Sciatic nerve (tissue), 2 donors: ENCODE data around the gene SMYD3. TPM values are rescaled to one million over a fixed set of nuclear protein-coding genes. Genes with fewer than 3 reads are reported as not detected.

Source experiments
- ATAC-seq: fragments of 200-7000 bp; cut with Tn5 transposase; one replicate; pipeline ENCODE4 v1.9.1; 2020; ENCODE audit warnings: mild to moderate bottlenecking, moderate library complexity
- DNase-seq: peaks from one replicate; pipeline ENCODE4 v3.0.0-alpha.2; 2020; ENCODE audit warnings: low spot score
- intact Hi-C: fragments of 100-400 bp; cut with DNase I; formaldehyde crosslinking; loops from one replicate; pipeline ENCODE4 v1.14.2; 2022
- total RNA-seq: library from RNA; stranded (reverse); fragmentation: NEBNext Ultra II Directional; extraction: Animal tissue kit (Norgen Biotek cat#: 25700); gene quantifications from one replicate; pipeline ENCODE4 v1.2.1, GENCODE V29; 2021
- donor health status: DM: no; HTN: no; CAD: no.
- donor health status: DM: no; HTN: no; CAD: no.

SMYD3 gene
- total RNA-seq, 1 donor from 2014 or later, result 27.7 TPM

DNA sequence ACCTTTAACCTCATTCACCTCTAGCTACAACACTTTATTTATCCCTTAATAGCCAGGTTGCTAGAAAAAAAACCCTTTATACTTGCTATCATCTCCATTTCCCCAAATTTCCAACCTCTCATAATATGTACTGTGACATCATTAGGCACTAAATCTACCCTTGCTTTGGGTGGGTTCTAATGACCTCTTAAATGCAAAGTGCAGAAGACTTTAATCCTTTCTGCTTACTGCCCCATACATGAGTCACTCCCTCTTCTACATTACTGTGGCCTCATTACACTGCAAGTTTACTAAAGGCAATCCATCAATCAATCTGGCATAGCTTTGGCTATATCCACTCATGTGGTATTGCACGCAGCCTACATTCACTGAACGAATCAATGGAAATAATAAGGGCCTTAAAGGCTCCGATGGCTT is 353.3 kb downstream of the SMYD3 start:
- ATAC-seq (no peak), DNase-seq (no peak)
- intact Hi-C loops, result no loop called here

DNA sequence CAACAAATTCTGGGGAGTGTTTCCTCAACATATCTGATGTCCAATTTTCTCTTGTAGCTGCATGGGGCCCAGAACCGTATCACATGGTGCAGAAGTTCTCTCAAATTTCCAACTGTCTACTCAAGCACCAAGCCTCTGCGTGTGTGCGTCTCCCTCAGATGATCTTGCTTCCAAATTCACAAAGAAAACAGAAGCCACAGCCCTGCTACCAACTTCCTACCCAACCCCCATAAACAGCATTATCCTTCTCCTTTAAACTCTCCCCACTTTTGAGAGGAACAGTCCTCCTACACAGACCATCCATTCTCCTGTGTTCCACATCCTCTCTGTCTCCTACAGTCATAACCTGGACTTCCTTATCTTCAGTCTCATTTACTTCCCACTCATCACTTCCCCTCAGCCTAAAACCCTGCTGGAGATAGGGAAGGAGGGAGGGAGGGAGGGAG is 354.1 kb downstream of the SMYD3 start:
- DNase-seq (no peak), ATAC-seq (no peak)
- intact Hi-C loops, result no loop called here

DNA sequence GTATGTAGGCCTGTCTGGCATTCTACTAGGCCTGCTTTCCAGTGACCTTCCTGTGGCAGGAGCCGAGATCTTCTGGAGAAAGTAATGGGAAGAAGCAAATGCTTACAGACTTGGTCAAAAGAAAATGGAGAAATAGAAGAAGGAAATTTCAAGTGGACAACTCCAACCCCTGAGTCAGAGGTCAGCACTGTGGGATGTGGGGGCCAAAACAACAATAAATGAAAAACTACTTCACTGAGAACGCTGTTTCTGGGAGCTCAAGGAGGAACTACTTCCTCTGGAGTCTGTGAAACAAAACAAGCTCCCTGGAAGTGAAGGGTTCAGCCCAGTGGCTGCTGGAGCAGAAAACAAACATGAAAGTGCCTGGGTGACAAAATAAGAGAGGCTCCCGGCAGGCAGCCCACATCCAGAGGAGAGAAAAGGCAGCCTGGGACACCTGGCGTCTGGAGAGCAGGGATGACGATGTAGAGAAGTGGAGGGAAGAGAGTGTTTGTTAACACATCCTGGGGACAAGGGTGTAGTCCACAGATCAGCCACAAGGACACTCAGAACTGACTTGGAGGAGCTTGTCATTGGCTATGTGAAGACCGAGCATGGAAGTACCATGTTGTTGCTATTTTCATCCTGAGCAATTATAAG is 355.2 kb downstream of the SMYD3 start:
- intact Hi-C loops, result no loop called here
- ATAC-seq (no peak), DNase-seq (no peak)

DNA sequence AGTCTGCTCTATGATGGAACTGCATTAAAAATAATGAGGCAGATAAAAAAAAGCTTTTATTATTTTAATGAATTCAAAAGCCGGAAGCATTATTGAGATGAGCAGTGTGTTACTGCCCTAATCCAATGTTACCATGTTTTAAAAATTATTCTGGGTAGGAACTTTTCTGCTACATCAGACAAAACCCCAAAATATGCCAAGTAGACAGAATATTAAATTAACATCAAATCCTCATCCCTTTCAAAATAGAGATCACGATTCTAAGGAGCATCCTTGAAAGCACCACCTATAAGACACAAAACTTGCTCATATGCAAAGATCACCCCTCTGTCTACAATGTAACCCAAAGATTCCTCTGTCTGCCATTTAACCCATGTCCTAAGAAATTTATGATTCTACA is 357.5 kb downstream of the SMYD3 start:
- ATAC-seq (no peak), DNase-seq (no peak)
- intact Hi-C loops, result no loop called here

DNA sequence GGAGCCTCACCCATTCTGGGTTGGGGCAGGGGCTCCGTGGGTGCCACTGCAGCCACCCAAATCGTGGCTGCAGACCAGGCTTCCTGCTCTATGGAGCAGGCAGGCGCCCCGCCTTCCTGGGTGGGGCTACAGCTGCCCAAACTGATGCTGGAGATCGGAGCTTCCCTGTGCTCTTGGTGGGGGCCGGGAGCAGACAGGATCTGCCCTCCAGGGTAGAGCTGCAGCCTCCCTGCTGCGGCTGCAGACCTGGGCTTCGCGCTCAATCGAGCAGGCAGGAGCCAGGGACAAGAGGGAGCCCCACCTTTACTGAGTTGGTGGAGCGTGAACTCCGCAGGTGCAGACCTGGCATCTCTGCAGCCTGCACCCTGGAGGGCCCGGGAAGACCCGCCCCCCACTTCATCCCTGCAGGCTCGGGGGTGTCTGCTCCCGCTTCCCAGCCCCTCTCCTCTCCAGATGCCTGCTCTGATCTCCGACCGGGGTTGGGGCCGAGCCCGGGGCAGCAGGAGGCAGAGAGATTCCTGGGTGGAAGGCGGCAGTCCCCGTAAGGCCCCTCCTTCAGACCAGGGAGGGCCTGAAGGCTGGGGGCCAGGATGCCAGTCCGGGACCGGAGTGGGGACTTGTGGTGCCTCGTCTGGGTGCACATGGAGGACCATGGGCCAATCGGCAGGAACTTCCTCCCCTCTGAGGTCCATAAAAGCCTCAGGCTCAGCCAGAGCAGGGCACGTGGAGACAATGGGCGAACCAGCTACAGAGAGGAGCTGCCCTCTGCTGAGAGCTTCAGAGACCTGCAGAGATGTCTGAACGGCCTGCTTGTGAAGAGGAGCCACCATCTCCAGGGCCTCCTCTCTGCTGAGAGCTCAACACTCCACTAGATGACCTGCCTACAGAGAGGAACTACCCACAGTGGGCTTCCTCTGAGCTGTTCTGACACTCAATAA is 359.3 kb downstream of the SMYD3 start:
- intact Hi-C loops, result no loop called here
- no peak for DNase-seq
- no peak for ATAC-seq

DNA sequence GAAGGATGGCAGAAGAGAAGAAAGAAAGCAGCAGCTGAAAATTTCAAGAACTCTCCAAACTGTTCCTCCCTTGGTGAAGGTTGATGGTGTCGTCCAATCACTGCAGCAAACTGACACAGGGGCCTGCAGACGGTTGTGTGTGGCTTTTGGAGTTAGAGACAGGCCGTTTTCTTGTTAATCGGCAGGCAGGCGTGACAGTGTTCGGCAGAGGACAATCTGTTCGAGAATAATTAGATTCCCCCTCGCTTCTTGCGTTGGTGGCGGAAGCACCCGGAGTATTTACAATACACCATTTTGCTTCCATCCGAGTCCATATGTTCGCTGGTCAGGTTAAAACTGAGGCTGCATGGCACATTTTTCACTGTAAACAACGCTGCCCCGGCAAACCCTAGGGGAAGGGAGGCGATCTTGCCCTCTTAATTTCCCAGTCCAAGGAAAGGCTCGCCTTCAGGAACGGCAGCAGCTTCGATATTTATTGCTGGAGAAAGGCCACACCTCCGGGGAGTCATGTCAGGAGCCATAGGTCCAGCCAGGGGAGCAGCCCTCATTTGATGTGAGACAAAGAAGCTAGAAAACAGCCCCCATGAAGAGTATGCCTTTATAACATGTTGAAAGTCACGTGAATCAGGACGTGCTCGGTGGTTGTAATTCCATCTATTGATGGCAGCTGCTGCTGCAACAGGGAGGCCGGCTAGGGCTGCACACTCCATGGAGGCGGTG is 360.1 kb downstream of the SMYD3 start:
- intact Hi-C loops, result no loop called here
- ATAC-seq (no peak), DNase-seq (no peak)

DNA sequence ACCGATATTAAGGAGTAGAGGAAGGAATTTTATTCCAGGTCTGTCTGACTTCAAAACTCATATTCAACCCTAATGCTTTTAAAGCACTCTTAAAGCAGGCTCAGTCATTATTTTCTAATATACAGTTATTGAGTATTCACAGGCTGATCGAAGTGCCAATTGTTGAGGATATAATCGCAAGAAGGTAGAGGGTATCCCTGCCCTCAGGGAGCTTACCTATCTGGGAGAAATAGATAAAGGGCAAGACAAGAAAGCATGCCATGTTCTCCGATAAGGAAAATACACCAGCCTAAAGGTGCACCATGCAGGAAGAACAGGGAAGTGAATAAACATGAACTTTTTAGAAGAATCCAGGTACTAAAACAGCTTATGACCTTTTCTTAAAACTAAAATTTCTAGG is 361.2 kb downstream of the SMYD3 start:
- DNase-seq, result no peak
- no peak for ATAC-seq
- intact Hi-C loops, result no loop called here

DNA sequence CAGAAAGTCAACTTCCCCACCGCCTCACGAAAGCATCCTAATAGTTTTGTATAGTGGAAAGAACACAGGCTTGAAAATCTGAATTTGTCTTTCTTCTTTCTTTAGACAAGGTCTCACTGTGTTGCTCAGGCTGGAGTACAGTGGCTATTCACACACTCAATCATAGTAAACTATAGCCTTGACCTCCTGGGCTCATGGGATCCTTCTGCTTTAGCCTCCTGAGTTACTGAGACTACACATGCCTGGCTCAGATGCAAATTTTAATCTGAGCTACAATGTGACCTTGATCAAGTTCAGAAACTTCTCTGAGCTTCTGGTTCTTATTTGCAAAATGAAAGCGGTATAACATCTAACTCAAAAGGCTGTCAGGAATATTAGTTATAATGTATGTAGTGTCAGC is 362.1 kb downstream of the SMYD3 start:
- ATAC-seq (no peak), DNase-seq (no peak)
- intact Hi-C loops, result no loop called here

DNA sequence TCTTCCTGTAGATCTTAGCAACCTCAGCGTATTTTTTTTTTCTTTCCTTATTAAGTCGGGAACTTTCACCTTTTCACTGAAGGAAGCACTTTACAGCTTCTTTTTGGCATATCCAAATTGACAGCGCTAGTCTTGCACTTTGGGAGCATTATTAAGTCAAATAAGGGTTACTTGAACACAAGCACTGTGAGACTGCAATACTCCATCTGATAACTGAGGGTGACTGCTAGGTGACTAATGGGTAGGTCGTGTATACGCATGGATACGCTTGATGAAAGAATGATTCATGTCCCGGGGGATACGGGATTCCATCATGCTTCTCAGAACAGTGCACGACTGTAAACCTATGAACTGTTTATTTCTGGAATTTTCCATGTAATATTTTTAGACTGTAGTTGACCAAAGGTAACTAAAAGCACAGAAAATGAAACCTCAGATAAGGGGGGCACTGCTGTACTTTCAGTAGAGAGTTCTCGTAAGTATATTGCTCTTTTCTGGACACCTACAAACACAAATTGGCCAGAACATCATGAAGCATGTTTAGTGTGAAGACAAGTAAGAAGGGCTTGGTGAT is 364.7 kb downstream of the SMYD3 start:
- intact Hi-C loops, result no loop called here
- ATAC-seq, result no peak
- no peak for DNase-seq

DNA sequence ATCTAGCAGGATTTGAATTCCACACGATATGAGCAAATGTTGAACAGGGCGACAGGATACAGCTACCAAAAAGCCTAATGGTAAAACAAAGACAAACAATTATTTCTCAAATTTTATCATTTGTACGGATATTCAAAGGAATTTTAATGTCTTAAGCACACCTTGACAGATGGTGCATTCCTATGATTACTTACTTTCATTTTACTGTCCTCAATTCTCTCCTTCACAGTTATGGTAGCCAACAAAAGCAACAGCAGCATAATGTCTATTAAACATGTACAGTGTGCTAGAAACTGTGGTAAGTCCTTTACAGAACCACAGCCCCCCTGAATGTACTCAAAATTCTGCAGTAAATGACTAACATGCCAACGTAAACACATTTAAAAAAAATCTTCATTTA is 365.8 kb downstream of the SMYD3 start:
- DNase-seq (no peak), ATAC-seq (no peak)
- intact Hi-C loops, result no loop called here

DNA sequence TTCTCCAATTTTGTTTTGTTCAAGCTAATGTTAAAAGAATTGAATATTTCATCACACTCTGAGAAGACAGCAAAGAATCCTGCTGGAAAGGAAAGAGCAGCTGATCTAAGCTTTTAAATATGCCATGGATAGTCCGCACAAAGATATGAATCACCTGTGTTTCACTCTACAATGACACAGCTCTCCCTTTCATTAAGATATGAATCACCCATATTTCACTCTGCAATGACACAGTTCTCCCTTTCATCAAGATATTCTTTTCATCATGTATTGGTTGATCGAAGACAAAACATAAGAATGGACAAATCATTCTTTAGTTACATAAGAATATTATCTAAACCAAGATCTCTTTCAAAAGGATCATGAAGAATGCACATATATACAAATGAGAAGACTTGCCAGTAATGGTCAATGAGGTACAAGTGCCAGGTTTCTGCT is 367.3 kb downstream of the SMYD3 start:
- ATAC-seq, result no peak
- no peak for DNase-seq
- intact Hi-C loops, result no loop called here

DNA sequence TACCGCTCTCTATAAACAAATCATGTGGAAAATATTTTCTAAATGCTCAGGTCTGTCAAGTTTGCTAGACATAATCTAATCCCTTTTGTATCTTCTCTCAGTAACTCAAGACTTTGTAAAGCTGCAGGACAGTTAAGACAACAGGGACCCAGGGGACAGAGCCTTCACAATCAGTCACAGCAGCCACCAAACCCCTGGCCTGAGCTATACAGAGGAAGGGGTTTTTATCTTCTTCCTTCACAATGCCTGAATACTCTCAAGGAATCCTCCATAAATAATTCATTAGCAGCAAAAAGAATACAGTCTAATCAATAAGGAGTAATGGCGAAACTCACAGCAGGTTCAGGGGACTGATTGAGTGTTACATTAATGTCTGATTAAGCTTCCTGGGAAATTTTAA is 368.3 kb downstream of the SMYD3 start:
- ATAC-seq, result no peak
- intact Hi-C loops, result no loop called here
- DNase-seq, result no peak

DNA sequence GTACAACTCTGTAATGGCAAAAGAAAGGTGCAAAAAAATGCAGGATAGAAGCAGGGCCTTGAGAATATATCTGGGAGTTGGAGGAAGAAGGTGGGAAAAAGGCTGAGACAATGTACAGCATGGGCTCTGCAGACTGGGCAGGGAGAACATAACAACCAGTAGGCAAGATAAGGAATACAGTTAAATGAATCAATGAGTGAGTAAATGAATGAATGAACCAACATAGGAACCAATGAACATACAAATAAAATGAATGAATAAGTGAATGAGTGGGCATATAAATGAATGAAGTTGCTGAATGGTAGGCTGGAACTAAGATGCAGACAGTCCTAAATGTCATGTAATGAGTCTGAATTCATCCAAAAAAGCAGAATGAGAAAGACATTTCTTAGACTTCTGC is 370.6 kb downstream of the SMYD3 start:
- intact Hi-C loops, result no loop called here
- ATAC-seq (no peak), DNase-seq (no peak)

DNA sequence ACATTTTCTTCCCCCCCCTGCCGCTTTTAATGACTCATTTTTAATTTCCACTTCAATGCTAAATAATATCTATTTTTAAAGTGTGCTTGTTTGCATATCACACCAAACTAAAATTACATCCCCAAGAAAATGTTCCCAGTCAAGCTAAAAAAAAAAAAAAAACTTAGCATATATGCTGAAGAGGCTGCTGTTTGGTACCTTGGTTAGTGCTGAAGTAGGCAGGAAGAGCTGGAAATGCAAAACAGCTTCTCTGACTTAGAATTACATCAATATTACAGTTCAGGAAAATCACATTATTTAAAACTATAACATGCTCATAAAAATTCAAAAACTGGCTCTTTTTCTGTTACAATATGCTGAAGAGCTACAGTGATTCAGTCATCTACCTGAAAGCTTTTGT is 372.3 kb downstream of the SMYD3 start:
- intact Hi-C loops, result no loop called here
- no peak for ATAC-seq

DNA sequence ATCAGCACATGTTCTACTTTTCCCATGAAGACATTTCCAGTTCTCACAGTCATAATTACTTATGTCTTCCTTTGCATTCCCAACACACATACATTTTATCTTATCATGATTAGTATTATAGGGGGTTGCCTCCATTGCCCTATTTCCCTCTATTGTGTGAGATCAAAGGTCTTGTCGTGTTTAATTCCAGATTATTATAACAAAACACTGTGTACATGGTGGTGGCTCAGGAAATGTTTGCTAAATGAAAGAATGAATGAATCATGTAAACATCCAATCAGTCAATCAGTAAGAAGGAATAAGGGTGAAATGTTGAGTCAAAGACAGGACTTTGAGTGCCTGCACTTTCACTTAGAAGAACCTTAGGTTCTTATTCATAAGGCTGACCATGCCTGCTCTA is 376.0 kb downstream of the SMYD3 start:
- no peak for DNase-seq
- intact Hi-C loops, result no loop called here
- ATAC-seq, result no peak

More for the DNA sequence above, 372.3 kb downstream of the SMYD3 start:
- DNase-seq, result no peak

DNA sequence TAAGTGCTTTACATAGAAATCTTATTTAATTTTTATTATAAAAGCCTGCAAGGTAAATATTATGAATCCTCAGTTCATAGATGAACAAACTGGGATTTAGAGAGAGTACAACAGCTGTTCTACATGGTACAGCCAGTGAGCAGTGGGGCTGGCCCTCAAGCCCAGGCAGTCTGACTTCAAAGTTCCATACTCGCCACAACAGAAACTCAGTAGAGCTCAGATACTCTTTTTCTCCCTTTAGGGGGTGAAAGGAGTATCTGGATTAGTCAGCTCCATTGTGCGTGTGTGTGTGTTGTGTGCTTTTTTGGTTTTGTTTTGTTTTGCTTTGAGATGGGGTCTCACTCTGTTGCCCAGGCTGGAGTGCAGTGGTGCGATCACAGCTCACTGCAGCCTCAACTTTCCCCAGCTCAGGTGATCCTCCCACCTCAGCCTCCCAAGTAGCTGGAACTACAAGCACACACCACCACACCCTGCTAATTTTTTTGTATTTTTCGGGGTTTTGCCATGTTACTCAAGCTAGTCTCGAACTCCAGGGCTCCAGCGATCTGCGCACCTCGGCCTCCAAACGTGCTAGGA is 378.5 kb downstream of the SMYD3 start:
- no peak for ATAC-seq
- intact Hi-C loops, result no loop called here

DNA sequence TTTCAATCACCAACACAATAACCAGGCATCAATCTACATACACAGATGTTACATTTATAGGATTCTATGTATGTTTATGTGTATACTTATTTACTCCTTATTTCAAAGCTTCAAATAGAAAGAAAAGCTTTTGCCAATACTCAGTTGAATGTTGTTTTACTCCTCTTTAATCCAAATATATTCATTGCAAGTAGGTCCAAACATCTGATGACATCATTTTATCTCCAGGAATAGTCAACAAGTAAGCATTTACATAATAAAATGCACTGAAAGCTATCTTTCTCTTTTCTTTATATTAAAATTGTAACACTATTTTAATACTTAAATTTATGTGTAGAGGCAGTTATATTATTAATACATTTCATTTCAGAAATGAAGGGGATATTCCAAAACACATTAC is 380.5 kb downstream of the SMYD3 start:
- ATAC-seq, result no peak
- DNase-seq, result no peak
- intact Hi-C loops, result no loop called here

More for the DNA sequence above, 378.5 kb downstream of the SMYD3 start:
- no peak for DNase-seq

DNA sequence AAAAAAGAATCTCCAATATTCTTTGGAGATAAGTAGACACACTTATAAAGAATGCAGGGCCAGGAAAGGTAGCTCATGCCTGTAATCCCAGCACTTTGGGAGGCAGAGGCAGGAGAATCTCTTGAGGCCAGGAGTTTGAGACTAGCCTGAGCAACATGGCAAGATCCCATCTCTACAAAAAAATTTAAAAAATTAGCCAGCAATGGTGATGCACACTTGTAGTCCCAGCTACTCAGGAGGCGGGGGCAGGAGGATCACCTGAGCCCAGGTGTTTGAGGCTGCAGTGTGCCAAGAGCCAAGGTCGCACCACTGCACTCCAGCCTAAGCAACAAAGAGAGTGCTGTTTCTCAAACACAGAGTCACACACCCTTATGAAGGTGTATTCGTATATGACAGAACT is 385.0 kb downstream of the SMYD3 start:
- ATAC-seq (no peak), DNase-seq (no peak)
- intact Hi-C loops, result no loop called here

DNA sequence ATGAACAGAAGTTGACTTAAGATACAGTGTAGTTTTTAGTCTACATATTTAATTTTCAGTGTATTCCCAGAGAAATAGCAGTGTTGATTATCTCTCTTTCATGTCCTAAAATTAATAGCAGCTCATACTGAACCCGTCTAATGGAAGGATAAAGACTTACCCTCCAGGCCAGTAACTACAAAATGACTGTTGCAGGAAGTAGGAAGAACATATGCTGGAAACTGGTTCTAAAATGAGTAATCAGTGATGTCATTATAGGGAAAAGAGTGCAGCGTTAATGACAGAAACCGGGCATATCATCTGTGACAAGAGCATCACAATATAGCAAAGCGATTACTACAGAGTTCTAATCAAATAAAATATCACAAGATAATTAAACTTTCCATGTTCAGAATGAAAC is 385.5 kb downstream of the SMYD3 start:
- ATAC-seq (no peak), DNase-seq (no peak)
- intact Hi-C loops, result no loop called here
